Measurements from ENCODE around the gene KLHDC9.
"Not testable (repeated sequence)": the region's sequence is repeated elsewhere in the genome, so short reads cannot be mapped to it uniquely, and the experiment has no call there.

The KLHDC9 gene

DNA sequence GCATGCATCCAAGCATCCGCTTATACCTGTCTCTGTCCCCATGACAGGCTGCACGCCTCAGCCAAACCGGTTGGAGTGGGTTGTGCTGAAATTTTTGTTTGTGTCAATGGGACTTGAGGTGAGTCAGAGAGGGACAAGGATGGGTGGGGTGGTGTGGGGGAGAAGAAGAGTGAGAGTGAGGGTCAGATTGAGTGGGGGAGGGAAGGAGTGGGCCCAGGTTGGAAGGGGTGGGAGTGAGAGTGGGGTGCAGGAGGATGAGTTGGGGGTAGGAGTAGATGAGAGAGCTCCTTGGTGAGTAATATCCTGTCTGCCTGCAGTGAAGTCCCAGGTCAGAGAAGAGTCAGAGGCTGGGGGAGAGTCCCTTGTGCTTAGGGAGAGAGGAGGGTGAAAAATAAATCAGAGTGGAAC, 5.5 kb upstream of the KLHDC9 start:
- no peak overlapping the region for H3K4me3 ChIP-seq (ENCODE audit: low read depth, low read length)

DNA sequence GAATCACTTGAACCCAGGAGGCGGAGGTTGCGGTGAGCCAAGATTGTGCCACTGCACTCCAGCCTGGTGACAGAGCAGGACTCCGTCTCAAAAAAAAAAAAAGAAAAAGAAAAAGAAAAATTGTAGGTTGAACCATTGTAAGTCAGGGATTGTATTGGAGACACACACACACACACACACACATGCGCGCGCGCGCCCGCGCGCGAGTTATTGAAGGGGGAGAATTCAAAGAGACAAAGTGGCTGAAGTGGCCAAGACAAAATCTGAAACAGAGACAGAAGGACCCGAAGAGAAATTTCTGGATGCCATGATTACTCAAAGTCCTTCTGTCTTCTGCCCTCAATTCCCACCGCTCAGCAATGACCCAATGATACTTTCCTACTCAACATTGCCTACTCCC, 3.7 kb upstream of the KLHDC9 start:
- H3K4me3 ChIP-seq (ENCODE audit: low read depth, low read length), result no peak overlapping the region

DNA sequence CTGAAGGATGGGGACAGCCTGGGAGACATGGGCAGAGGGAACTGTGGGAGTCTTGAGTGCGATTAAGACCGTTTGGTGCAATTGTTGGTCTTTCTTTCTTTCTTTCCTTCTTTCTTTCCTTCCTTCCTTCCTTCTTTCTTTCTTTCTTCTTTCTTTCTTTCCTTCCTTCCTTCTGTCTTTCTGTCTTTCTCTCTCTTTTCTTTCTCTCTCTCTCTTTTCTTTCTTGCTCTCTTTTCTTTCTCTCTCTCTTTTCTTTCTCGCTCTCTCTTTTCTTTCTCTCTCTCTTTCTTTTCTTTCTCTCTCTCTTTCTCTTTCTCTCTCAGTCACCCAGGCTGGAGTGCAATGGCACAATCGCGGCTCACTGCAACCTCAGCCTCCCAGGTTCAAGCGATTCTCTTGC, 2.9 kb upstream of the KLHDC9 start:
- no peak overlapping the region for H3K4me3 ChIP-seq (ENCODE audit: low read depth, low read length)

DNA sequence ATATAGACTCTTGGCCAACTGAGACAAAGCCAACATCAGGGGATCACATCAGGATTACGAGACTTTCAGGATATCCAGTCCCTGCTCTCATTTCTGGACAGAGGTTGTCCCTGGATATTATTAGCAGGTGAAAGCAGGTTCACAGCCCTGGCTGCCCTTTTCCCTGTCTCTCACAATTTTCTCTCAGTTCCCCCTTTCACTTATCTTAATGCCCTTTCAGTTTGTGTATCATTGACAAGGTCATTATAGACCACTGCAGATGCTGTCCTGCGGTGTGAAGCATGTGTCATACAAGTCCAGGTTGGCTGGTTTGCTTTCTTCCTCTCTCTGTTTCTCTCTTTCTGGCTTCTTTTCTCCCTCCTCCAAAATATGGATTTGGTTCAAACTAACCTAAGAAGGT, 2.1 kb upstream of the KLHDC9 start:
- no peak overlapping the region for H3K4me3 ChIP-seq (ENCODE audit: low read depth, low read length)

DNA sequence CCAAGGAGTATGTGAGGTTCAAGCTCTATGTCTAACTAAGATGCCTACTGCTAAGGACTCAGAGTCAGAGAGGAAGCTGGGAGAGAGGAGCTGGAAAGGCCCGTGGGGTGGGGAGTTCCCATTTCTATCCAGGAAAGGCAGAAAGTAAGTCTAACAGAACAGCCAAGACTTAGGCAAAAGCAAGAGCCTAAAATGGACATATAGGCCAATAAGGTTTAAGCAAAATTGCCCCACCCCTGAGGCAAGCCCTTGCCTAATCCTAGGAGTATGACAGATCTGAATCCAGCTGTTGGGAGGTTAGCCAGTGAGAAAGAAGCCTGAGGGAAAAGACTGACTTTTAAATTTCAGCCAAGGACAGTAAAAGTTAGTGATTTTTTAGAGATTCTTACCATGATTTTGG, 1.6 kb upstream of the KLHDC9 start:
- no peak overlapping the region for H3K4me3 ChIP-seq (ENCODE audit: low read depth, low read length)

- peak overlapping the region; percentile 79 for H3K4me3 ChIP-seq (ENCODE audit: low read depth, low read length)
Observed at GRCh38 chr1:161099090-161099802, 1.1 kb downstream of the KLHDC9 start.

GRCh38 chr1:161100556-161100955, 2.4 kb downstream of the KLHDC9 start:
- no peak overlapping the region for H3K4me3 ChIP-seq (ENCODE audit: low read depth, low read length)

DNA sequence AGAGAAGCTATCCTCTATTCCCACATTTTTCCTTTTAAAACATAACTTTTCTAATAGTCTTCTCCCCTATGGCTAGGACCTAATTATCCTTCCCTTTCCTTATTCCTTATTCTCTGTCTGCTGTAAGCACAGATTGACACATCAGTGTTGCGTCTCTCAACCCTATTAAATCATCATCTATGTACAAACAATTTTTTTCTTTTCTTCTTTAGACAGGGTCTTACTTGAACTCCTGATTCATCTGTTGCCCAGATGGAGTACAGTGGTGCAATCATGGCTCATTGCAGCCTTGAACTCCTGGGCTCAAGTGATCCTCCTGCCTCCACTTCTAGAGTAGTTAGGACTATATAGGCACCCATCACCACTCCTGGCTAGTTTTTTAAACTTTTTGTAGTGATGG, 8.3 kb downstream of the KLHDC9 start:
- H3K4me3 ChIP-seq (ENCODE audit: low read depth, low read length), result no peak overlapping the region

GRCh38 chr1:161111117-161111516, 13.0 kb downstream of the KLHDC9 start:
- no peak overlapping the region for H3K4me3 ChIP-seq (ENCODE audit: low read depth, low read length)

- H3K4me3 ChIP-seq (ENCODE audit: low read depth, low read length), result no peak overlapping the region
Observed at GRCh38 chr1:161111527-161111926, 13.4 kb downstream of the KLHDC9 start.

- no peak overlapping the region for H3K4me3 ChIP-seq (ENCODE audit: low read depth, low read length)
Observed at GRCh38 chr1:161113915-161114314, 15.8 kb downstream of the KLHDC9 start.

GRCh38 chr1:161114556-161114955, 16.4 kb downstream of the KLHDC9 start:
- H3K4me3 ChIP-seq (ENCODE audit: low read depth, low read length), result no peak overlapping the region

- H3K4me3 ChIP-seq (ENCODE audit: low read depth, low read length), result no peak overlapping the region
Observed at GRCh38 chr1:161115132-161115711, 17.1 kb downstream of the KLHDC9 start.

DNA sequence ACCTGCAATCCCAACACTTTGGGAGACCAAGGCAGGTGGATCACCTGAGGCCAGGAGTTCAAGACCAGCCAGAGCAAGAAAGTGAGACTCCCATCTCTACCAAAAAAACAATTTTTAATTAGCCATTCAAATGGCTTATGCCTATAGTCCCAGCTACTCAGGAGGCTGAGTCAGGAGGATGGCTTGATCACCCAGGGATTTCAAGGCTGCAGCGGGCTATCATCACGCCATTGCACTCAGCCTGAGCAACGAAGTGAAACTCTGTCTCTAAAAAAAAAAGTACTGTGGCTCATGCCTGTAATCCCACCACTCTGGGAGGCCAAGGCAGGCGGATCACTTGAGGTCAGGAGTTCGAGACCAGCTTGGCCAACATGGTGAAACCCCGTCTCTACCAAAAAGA, 17.8 kb downstream of the KLHDC9 start:
- not testable (repeated sequence) for H3K4me3 ChIP-seq (ENCODE audit: low read depth, low read length)

DNA sequence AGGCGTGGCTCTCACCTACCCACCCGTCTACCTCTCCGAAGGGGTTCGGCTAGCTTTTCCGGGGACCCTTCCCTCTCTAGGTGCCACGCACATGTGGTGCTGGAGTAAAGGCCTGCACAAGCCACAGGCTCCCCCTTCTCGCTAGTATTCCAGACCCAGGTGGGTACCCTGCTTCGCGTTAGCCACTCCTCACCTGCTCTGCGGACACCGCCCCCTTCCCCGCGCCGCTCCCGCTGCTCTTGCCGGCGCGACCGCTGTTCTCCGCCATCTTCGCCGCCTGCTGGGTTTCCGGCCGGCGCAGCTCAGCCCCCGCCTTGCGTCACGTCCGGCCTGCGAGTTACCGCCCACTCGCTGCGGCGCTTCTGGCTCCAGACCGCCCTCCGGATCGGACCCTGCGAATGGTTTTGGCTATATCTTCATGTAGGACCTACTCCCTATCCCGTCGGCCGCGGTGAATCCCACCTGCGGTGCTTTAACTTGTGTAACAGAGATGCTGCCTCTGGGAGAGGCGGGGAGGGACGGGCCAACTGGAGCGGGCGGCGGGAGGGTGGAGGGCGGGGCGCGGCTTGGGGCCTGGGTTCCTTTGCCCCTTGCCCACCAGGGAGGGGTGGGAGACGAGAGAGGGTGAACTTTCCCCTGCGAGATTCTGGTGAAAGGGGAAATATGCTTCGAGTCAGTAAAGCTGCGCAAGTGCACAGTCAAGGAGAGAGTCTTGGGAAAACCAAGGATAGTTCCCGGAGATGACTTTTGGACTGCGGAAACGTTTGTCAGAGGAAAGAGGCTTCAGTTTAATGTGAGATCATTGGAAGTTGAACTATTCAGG, 19.8 kb downstream of the KLHDC9 start, which contains the start of the genes NIT1 and PFDN2:
Gene NIT1 (plus strand): TSS at position 347 of the 823 bp plus-strand sequence. CDS start 72 bp downstream, at position 419.
Gene PFDN2 (minus strand): TSS at position 279 of the 823 bp plus-strand sequence. CDS start 11 bp downstream, at position 268.
- H3K4me3 ChIP-seq (ENCODE audit: low read depth, low read length), result peak within 1 kb of the TSS; percentile 97

GRCh38 chr1:161119092-161119903, 21.1 kb downstream of the KLHDC9 start:
- no peak overlapping the region for H3K4me3 ChIP-seq (ENCODE audit: low read depth, low read length)

DNA sequence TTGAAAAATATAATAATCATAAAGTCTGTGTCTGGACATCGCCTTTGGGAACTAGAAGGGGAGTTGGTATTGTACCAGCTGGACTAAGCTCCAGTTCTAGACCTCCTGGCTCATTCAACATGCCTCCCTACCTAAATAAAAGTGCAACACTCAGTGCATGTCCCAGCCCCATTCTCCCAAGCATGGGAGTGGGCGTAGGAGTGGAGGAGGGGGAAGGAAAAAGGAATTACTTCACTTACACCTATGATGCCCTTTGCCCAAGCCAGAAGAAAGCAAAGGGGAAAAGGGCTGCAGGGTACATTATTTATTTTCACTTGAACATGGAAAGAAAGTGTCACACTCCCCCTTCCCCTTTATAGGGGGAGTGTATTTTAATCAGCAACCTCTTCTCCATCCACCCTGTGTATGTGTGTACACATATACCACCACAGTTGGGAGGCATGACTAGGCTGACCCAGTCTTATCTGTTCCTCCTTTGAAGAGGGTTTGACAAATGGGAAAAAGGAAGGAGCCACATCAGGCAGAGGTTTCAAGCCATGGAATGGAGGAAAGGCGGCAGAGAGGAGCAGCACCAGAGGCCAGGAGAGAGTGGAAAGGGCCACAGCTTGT, 23.0 kb downstream of the KLHDC9 start:
- H3K4me3 ChIP-seq (ENCODE audit: low read depth, low read length), result no peak overlapping the region

- H3K4me3 ChIP-seq (ENCODE audit: low read depth, low read length), result no peak overlapping the region
Observed at GRCh38 chr1:161121834-161122233, 23.7 kb downstream of the KLHDC9 start.

GRCh38 chr1:161122967-161123366, 24.8 kb downstream of the KLHDC9 start:
- no peak overlapping the region for H3K4me3 ChIP-seq (ENCODE audit: low read depth, low read length)

DNA sequence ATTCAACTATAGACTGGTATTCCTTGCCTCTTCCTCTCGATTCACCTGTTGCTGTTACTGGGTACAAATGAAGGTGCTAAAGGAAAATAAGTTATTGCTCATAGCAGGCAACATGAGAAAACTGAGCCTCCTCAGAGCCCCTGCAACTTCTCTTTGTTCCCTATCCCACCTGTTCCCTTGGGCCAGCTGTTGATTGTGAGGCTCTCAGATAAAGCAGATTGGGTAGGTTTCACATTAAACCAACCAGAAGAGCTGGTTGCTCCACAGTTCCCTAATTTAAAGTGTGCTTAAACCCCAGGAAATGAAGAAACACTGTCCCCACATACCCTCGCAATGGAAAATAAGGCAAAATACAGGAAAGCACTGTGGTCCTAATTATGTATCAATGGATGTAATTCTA, 29.5 kb downstream of the KLHDC9 start:
- no peak overlapping the region for H3K4me3 ChIP-seq (ENCODE audit: low read depth, low read length)
